H1 (cell line): ENCODE data around the gene BRSK2. TPM values are rescaled to one million over a fixed set of nuclear protein-coding genes. Genes with fewer than 3 reads are reported as not detected.

Source experiments
- CTCF ChIA-PET: fragments of 300-600 bp; sonication (Branson Sonifier 250); formaldehyde crosslinking; loops from one replicate; lab custom pipeline; 2021; ENCODE audit not compliant: partially characterized antibody; lab: Charles Lee
- POLR2A ChIA-PET: fragments of 300-600 bp; sonication (Branson Sonifier 250); formaldehyde crosslinking; loops from one replicate; lab custom pipeline; 2021; ENCODE audit warnings: inconsistent platforms; ENCODE audit not compliant: partially characterized antibody; lab: Charles Lee
- DNase-seq, 2 experiments: peaks; one replicate each; pipeline versions ENCODE4 v3.0.0 to v3.0.0-alpha.2; 2010 to 2022; ENCODE audit warnings: low spot score in 2 of 2, low read depth in 1 of 2, mixed read lengths in 1 of 2
- FAIRE-seq: peaks from 2 replicates; lab custom pipeline; 2011; peaks lifted over from hg19 to GRCh38; lab: Jason Lieb, UNC
- H2AFZ ChIP-seq: 2 replicates; pipeline ENCODE4 v1.8.1; 2012; ENCODE audit warnings: low read length, inconsistent platforms
- H2AK5ac ChIP-seq: 2 replicates; pipeline ENCODE4 v1.6.1; 2013; ENCODE audit warnings: low read depth, low read length
- H2BK120ac ChIP-seq: replicated peaks from 2 replicates; pipeline ENCODE3; 2013; ENCODE audit warnings: low read depth, low read length, inconsistent platforms
- H2BK12ac ChIP-seq: 2 replicates; pipeline ENCODE4 v1.6.1; 2013; ENCODE audit warnings: low read depth, low read length
- H2BK15ac ChIP-seq: 2 replicates; pipeline ENCODE4 v1.6.1; 2013; ENCODE audit warnings: low read length
- H2BK20ac ChIP-seq: 2 replicates; pipeline ENCODE4 v1.6.1; 2013; ENCODE audit warnings: low read length
- H2BK5ac ChIP-seq: 2 replicates; pipeline ENCODE4 v1.6.1; 2013; ENCODE audit warnings: low read depth, low read length
- H3K14ac ChIP-seq: 2 replicates; pipeline ENCODE4 v1.6.1; 2013; ENCODE audit warnings: inconsistent platforms; ENCODE audit not compliant: insufficient read length
- H3K18ac ChIP-seq: 2 replicates; pipeline ENCODE4 v1.6.1; 2013; ENCODE audit warnings: low read length; ENCODE audit errors: extremely low read depth
- H3K23ac ChIP-seq: 2 replicates; pipeline ENCODE4 v1.6.1; 2013; ENCODE audit warnings: inconsistent platforms; ENCODE audit not compliant: insufficient read length
- H3K23me2 ChIP-seq: 2 replicates; pipeline ENCODE4 v1.6.1; 2013; ENCODE audit warnings: low read depth, low read length
- H3K27ac ChIP-seq: 2 replicates; pipeline ENCODE4 v1.6.1; 2011; ENCODE audit warnings: low read depth, low read length, inconsistent platforms
- H3K27me3 ChIP-seq, 4 experiments: replicated peaks in 1 of 4; 1 replicate in 1 of 4; 2 replicates in 3 of 4; pipeline versions ENCODE4 v1.6.1 to v1.8.1; 2011 to 2013; ENCODE audit warnings: low read length in 3 of 4, mild to moderate bottlenecking in 3 of 4, inconsistent platforms in 2 of 4, mixed read lengths in 2 of 4, moderate library complexity in 1 of 4; ENCODE audit not compliant: control insufficient read depth in 3 of 4, insufficient read depth in 3 of 4; ENCODE audit errors: extremely low read depth in 1 of 4
- H3K36me3 ChIP-seq, 4 experiments: 2 replicates each; pipeline versions ENCODE4 v1.6.1 to v1.8.1; 2011 to 2013; ENCODE audit warnings: mild to moderate bottlenecking in 4 of 4, low read length in 3 of 4, moderate library complexity in 2 of 4, control low read depth in 1 of 4, inconsistent platforms in 1 of 4; ENCODE audit not compliant: insufficient read depth in 4 of 4, control insufficient read depth in 2 of 4
- H3K4ac ChIP-seq: replicated peaks from 2 replicates; pipeline ENCODE3; 2013; ENCODE audit warnings: low read length, low read depth, mixed read lengths, inconsistent platforms; ENCODE audit not compliant: insufficient read length
- H3K4me1 ChIP-seq, 4 experiments: replicated peaks in 1 of 4; 1 replicate in 1 of 4; 2 replicates in 3 of 4; pipeline versions ENCODE4 v1.6.1 to v1.8.1; 2011 to 2013; ENCODE audit warnings: low read length in 3 of 4, inconsistent platforms in 2 of 4, mixed read lengths in 1 of 4; ENCODE audit not compliant: insufficient read depth in 4 of 4, control insufficient read depth in 3 of 4
- H3K4me2 ChIP-seq, 2 experiments: 2 replicates each; pipeline versions ENCODE4 v1.6.1 to v1.8.1; 2011 to 2013; ENCODE audit warnings: low read depth in 2 of 2, low read length in 2 of 2, control low read depth in 1 of 2, inconsistent platforms in 1 of 2, mild to moderate bottlenecking in 1 of 2; ENCODE audit not compliant: insufficient read depth in 1 of 2
- H3K4me3 ChIP-seq, 4 experiments: fragments of 200-600, 300-600 bp in 1 of 4; sonication (generic), shearing (Covaris generic), sonication (Bioruptor Twin) in 1 of 4; 2 replicates each; pipeline versions ENCODE4 v1.5.1 to v1.8.1; 2011 to 2016; ENCODE audit warnings: low read length in 4 of 4, low read depth in 3 of 4, control low read depth in 2 of 4, inconsistent platforms in 2 of 4, mild to moderate bottlenecking in 2 of 4, mixed read lengths in 1 of 4, moderate library complexity in 1 of 4; ENCODE audit not compliant: insufficient read depth in 2 of 4; ENCODE audit errors: extremely low read depth in 1 of 4
- H3K56ac ChIP-seq: replicated peaks from 2 replicates; pipeline ENCODE3; 2013; ENCODE audit warnings: low read depth, mild to moderate bottlenecking, mixed read lengths, low read length, inconsistent platforms; ENCODE audit not compliant: insufficient read length
- H3K79me1 ChIP-seq: 2 replicates; pipeline ENCODE4 v1.6.1; 2013; ENCODE audit warnings: low read depth, low read length, control low read depth
- H3K79me2 ChIP-seq, 2 experiments: 2 replicates each; pipeline versions ENCODE4 v1.6.1 to v1.8.1; 2012 to 2013; ENCODE audit warnings: low read length in 2 of 2, mild to moderate bottlenecking in 2 of 2, inconsistent platforms in 1 of 2; ENCODE audit not compliant: insufficient read depth in 2 of 2, control insufficient read depth in 1 of 2
- H3K9ac ChIP-seq, 4 experiments: replicated peaks in 1 of 4; 1 replicate in 1 of 4; 2 replicates in 3 of 4; pipeline versions ENCODE4 v1.6.1 to v1.8.1; 2011 to 2013; ENCODE audit warnings: low read depth in 3 of 4, low read length in 3 of 4, control low read depth in 2 of 4, mild to moderate bottlenecking in 2 of 4, moderate library complexity in 2 of 4, inconsistent platforms in 1 of 4; ENCODE audit errors: extremely low read depth in 1 of 4
- H3K9me3 ChIP-seq, 2 experiments: 2 replicates each; pipeline versions ENCODE4 v1.6.1 to v1.8.1; 2012 to 2013; ENCODE audit warnings: mild to moderate bottlenecking in 2 of 2, moderate library complexity in 2 of 2, control low read depth in 1 of 2, inconsistent platforms in 1 of 2, low read depth in 1 of 2, low read length in 1 of 2, mixed read lengths in 1 of 2; ENCODE audit not compliant: insufficient read depth in 2 of 2
- H4K20me1 ChIP-seq, 2 experiments: replicated peaks in 1 of 2; 2 replicates each; pipeline versions ENCODE3 to v1.8.1; 2011 to 2013; ENCODE audit warnings: inconsistent platforms in 2 of 2, low read length in 2 of 2, mild to moderate bottlenecking in 1 of 2; ENCODE audit not compliant: insufficient read depth in 2 of 2, control insufficient read depth in 1 of 2
- H4K5ac ChIP-seq: 2 replicates; pipeline ENCODE4 v1.6.1; 2013; ENCODE audit warnings: low read length, low read depth, mixed read lengths, inconsistent platforms; ENCODE audit not compliant: insufficient read length
- H4K8ac ChIP-seq: 2 replicates; pipeline ENCODE4 v1.8.0; 2013; ENCODE audit warnings: mild to moderate bottlenecking, moderate library complexity, low read length, inconsistent platforms; ENCODE audit not compliant: insufficient read depth; ENCODE audit errors: extremely low read depth
- H4K91ac ChIP-seq: replicated peaks from 2 replicates; pipeline ENCODE3; 2013; ENCODE audit warnings: low read length, mixed read lengths, inconsistent platforms; ENCODE audit not compliant: insufficient read length
- CBX5 ChIP-seq: fragments of 300-800, 300-1000 bp; sonication (generic); IDR thresholded peaks from 2 replicates; pipeline ENCODE4 v1.7.1; 2016; ENCODE audit warnings: antibody characterized with exemption, low read length, low read depth
- CTBP2 ChIP-seq: IDR thresholded peaks from 2 replicates; pipeline ENCODE4 v1.7.0; 2011; ENCODE audit warnings: borderline replicate concordance, mild to moderate bottlenecking, moderate library complexity, mixed read lengths, low read length; ENCODE audit not compliant: insufficient read depth, insufficient read length
- KDM5A ChIP-seq: fragments of 200-600 bp; IDR thresholded peaks from 2 replicates; pipeline ENCODE4 v1.7.1; 2012; ENCODE audit warnings: mild to moderate bottlenecking, low read length, inconsistent platforms, mixed read lengths
- NANOG ChIP-seq: IDR thresholded peaks from 2 replicates; pipeline ENCODE4 v1.6.1; 2011; ENCODE audit warnings: low read length, low read depth, mild to moderate bottlenecking, inconsistent platforms; ENCODE audit not compliant: insufficient read depth, poor library complexity, severe bottlenecking
- SIRT6 ChIP-seq: IDR thresholded peaks from one replicate; pipeline ENCODE4 v1.7.1; 2012; ENCODE audit warnings: low read length, inconsistent platforms
- TAF7 ChIP-seq: optimal IDR thresholded peaks from 2 replicates; pipeline ENCODE3; 2011; ENCODE audit warnings: low read depth, mild to moderate bottlenecking, inconsistent platforms, low read length, moderate library complexity, borderline replicate concordance
- WGBS, 2 experiments: shearing (Covaris generic) in 1 of 2; methylation state at CpG; one replicate each; pipeline versions ENCODE4 v1.1.6 to v1.1.7; 2013 to 2015; ENCODE audit warnings: low lambda C conversion rate in 2 of 2, mixed read lengths in 2 of 2, inconsistent platforms in 1 of 2, low coverage in 1 of 2, missing lambda C conversion rate in 1 of 2; ENCODE audit not compliant: insufficient replicate concordance in 2 of 2, insufficient coverage in 1 of 2, insufficient read length in 1 of 2; ENCODE audit errors: extremely low coverage in 1 of 2, missing lambda C conversion rate in 1 of 2; 5-methylcytosine and 5-hydroxymethylcytosine counted together
- polyA plus RNA-seq, 7 experiments: library from polyadenylated mRNA; depleted of rRNA in 3 of 7; stranded (reverse) in 5 of 7; unstranded in 2 of 7; fragments of >200 nt in 5 of 7; fragments of 200-250 nt in 2 of 7; gene quantifications; 1 replicate in 5 of 7; 2 replicates in 1 of 7; 4 replicates in 1 of 7; pipeline versions ENCODE4 v1.2.1 to v1.2.3, GENCODE V29; 2011 to 2013; ENCODE audit warnings: missing spikeins in 2 of 7, mixed read lengths in 2 of 7
- total RNA-seq: library from RNA; stranded (reverse); fragmentation: NEBNext Ultra II Directional; extraction: Animal tissue kit (Norgen Biotek cat#: 25700); gene quantifications from 2 replicates; pipeline ENCODE4 v1.2.1, GENCODE V29; 2021

BRSK2 gene
- total and polyA plus RNA-seq, 2 of the 8 experiments (the other 6 are each of a cell fraction or from before 2014, with no cell fraction given), result 17.3 to 27.1 TPM

DNA sequence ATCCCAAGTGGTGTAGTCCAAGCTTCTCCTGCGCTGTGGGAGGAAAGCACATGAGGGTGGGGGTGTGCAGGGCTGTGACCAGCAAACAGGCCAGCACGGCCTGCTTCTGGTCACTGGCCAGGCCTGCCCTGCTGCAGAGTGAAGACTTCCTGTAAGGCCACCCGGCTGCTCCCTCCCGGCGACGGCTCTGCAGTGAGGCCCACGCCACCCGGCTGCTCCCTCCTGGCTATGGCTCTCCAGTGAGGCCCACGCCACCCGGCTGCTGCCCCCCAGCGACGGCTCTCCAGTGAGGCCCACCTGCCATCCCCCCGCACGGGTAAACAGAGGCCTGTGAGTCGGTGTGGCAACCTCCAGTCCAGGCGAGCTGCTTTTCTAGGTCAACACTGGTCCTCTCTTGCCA lies 31.4 kb upstream of the BRSK2 start:
- CTCF ChIA-PET, result no interaction called here
- no peaks in the 10 kb centered on the region for H4K20me1 ChIP-seq
- WGBS, 2 experiments, result 85% methylated on average over 16 of the region's 16 CpGs; no CpG with 5 or more reads in 1 of the 2 experiments

More for the DNA sequence above, 31.4 kb upstream of the BRSK2 start:
- FAIRE-seq (no peak), DNase-seq (no peak)
- Histone ChIP-seq H2BK5ac (no peak overlapping the region), H3K23ac (no peak overlapping the region), H4K91ac (no peak overlapping the region), H3K27me3 (no peaks in the 10 kb centered on the region), H3K79me1 (no peaks in the 10 kb centered on the region), H3K36me3 (no peaks in the 10 kb centered on the region), H2AK5ac (no peak overlapping the region), H3K27ac (no peak overlapping the region), H4K8ac (no peak overlapping the region; the same call in 1 of the 2 replicates), H2BK15ac (no peak overlapping the region), H2AFZ (no peak overlapping the region), H2BK20ac (no peak overlapping the region), H2BK120ac (no peak overlapping the region), H3K9me3 (peaks cover 11 to 50% of the 10 kb centered on the region in 2 experiments), H3K14ac (no peak overlapping the region), H2BK12ac (no peak overlapping the region), H3K4me1 (no peaks in the 10 kb centered on the region), H3K4me3 (no peak overlapping the region), H3K4ac (no peak overlapping the region), H3K56ac (no peak overlapping the region), H3K79me2 (no peaks in the 10 kb centered on the region), H3K18ac (no peak overlapping the region), H4K5ac (no peak overlapping the region), H3K4me2 (no peak overlapping the region), H3K23me2 (no peaks in the 10 kb centered on the region; the same call in 1 of the 2 replicates), H3K9ac (no peak overlapping the region)
- no peak for TF ChIP-seq CBX5
- TF ChIP-seq NANOG, result no peak
- no peak for TF ChIP-seq TAF7
- TF ChIP-seq CTBP2, result no peak
- no peak for TF ChIP-seq KDM5A
- TF ChIP-seq SIRT6, result no peak
- POLR2A ChIA-PET, result interaction anchor here (0.6 kb wide), 1 partner anchor 45 kb away, joined by 4 read pairs; no protein-coding TSS in a partner anchor
